HG03342 (cell line): ENCODE measurements around the gene OR4E1.
"Not testable (repeated sequence)": the region's sequence is repeated elsewhere in the genome, so short reads cannot be mapped to it uniquely, and the experiment has no call there.

Source experiments
- ATAC-seq: cut with Tn5 transposase; IDR thresholded peaks from one replicate; pipeline ENCODE4 v1.9.1; 2021; ENCODE audit warnings: mild to moderate bottlenecking, moderate library complexity; ENCODE audit not compliant: unreplicated experiment

Gene OR4E1

GRCh38 chr14:21654215-21654614 is 19.4 kb downstream of the OR4E1 start:
- no peak for ATAC-seq

DNA sequence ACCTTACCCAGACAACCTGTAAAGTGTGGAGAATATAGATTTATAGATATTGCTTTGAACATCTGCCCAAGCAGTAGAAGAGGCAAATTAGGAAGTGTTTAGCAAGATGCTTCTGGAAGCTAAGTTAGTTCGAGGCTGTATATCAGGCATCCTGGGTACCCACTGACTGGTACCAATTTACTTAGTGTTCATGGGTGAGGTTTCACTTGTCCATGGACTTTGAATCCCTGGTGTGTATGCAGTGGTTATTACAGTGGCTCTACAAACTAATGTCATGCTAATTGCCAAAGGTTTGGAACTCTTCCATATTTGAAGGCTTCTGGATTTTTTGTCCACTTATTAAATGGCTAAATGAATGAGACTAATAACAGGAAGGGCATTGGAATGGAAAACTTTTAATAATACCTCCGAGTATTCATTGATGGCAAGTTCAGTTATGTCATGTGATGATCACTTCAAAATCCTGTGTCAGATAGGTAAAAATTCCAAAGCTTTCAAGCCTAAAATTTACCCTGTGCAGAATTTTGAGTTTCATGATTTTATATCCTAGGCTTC is 20.2 kb downstream of the OR4E1 start, which contains the start of gene OR4E2:
Gene OR4E2 (plus strand): TSS at position 505 of the 555 bp plus-strand sequence. CDS start 11,248 bp downstream, outside the sequence.
- no peak for ATAC-seq

DNA sequence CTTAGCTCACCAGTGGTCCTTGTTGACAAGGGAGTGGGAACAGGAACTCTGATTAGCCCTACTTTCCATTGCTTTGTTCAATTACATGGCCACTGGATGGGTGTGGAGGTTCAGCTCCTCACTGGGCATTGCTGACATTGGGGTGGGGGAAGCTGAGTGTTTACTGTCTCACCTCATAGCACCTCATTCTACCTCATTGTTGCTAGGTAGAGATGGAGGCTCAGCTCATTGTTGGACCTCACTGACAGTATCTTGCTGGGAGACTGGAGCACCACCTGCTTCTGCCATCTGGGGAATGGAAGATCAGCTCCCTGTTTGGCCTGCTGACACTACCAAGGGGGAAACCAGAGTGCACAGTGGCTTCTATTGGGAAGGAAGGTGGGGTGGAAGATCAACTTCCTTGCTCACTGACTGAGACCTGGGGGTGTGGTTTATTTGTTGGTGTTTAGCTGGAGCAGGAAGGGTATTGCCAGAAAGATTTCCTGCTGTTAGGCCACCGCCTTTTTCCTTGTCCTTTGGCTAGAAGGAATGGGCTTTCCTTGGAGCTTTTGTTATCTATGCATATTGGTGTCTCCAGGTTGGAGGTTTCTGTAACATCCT is 21.3 kb downstream of the OR4E1 start:
- ATAC-seq, result no peak

DNA sequence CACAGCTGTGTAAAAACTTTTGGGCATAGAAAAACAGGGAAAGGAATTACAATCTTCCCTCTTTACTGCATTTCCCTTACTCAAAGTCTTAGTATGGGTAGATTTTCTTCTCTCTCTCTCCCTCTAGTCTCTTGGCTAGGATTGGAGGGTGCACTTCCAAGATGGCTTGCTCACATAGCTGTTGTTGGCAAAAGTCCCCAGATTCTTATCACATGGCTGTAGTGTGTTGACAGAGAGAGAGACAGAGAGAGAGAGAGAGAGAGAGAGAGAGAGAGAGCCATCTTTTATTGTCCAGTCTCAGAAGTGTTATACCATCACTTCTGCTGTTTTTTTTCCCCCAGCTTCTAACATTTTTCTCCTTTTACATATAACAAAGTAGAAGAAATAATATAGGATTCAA is 26.2 kb downstream of the OR4E1 start:
- ATAC-seq, result no peak

DNA sequence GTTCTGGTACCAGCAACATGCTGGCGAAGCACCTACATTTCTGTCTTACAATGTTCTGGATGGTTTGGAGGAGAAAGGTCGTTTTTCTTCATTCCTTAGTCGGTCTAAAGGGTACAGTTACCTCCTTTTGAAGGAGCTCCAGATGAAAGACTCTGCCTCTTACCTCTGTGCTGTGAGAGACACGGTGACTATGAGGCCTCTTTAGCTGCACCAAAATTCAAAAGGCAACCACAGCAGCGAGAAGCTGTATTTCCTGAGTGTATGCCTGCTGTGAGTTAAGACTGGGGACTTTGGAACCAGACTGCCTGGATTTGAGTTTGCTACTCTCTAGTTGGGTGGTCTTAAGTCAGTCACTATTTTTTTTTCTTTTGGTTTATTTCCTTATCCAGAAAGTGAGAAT is 30.2 kb downstream of the OR4E1 start:
- no peak for ATAC-seq

DNA sequence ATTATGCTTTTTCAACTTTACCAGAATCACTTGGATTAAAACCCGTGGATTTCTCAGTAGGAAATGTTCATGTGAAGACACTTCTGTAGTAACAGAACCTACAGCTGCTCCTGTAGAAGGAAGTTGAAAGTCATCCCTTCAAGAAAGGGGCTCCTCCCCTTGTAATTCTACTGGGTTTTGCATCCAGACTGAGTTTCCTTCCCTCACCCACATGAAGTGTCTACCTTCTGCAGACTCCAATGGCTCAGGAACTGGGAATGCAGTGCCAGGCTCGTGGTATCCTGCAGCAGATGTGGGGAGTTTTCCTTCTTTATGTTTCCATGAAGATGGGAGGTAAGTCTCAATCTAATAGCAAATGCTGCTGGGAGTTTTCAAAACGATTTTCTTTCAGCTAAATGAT is 30.9 kb downstream of the OR4E1 start:
- ATAC-seq, result no peak

DNA sequence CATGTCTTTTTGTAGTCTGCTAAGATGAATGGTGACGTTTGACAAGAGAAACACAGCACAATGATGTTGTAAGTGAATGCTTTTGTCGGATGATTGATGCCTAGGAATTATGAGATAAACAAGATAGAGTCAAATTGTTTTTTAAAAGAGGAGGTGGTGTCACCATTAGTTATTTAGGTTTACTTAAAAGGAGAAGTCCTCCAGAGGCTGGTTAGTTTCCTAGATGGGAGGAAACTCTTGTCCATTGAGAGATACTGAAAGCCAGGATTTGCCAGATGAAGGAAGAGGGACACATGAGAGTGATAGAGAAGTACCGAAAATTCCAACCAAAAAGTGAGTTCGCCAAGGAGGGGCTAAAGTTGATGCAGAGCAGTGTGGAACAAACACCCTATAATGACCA is 38.8 kb downstream of the OR4E1 start, which contains the start of gene OR10G2:
Gene OR10G2 (minus strand): TSS at position 101 of the 400 bp plus-strand sequence. CDS start 98 bp downstream, at position 3.
- ATAC-seq, result no peak

DNA sequence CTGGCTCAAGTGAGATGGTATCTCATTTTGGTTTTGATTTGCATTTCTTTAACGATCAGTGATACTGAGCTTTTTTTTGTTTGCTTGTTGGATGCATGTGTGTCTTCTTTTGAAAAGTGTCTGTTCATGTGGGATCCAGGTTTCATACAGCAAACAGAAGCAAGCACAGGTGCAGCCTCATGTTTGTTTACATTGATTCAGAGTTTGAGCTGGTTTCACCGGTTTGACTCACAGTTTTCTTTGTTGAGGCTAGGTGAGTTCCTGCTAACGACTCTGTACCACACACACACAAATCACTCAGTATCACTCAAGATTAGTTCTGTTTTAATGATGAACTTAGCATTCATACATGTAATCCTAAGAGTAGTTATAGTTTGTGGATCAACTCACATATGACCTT is 42.5 kb downstream of the OR4E1 start:
- ATAC-seq, result no peak

DNA sequence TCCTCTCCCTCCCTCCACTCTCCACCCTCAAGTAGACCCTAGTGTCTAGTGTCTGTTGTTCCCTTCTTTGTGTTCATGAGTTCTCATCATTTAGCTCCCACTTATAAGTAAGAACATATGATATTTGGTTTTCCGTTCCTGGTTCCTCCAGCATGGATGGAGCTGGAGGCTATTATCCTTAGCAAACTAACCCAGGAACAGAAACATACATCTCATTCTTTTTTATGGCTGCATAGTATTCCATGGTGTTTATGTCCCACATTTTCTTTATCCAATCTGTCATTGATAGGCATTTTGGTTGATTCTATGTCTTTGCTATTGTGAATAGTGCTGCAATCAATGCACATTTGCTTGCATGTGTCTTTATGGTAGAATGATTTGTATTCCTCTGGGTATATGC is 43.1 kb downstream of the OR4E1 start:
- ATAC-seq, result not testable (repeated sequence)

- ATAC-seq, result no peak
Observed at GRCh38 chr14:21626491-21627230, 47.0 kb downstream of the OR4E1 start.
